Measurements from ENCODE around the gene SORBS2. TPM values are rescaled to one million over a fixed set of nuclear protein-coding genes. Genes with fewer than 3 reads are reported as not detected.

SORBS2 gene
- total and polyA plus RNA-seq, 2 experiments from 2014 or later = 0.32 to 1.5 TPM

DNA sequence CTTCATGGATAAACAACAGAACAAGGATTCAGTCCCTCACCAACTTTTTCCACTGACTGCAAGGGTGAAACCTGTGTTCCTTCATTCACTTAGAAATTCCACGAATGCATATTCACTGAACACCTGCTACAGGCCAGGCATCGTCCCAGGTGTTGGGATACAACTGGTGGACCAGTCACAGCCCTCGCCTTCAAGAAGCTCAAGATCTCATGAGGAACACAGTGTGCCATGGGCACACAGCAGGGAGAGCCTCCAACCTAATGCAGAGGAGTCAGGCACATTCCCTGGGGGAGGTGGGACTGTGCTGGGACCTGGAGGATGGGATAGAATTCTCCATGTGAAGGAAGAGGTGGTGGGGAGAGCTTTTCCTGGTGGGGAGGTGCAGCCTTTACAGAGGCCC, 169.1 kb downstream of the SORBS2 start:
- no peak overlapping the region for H2AFZ ChIP-seq
- no peak overlapping the region for H3K4me3 ChIP-seq
- no peak overlapping the region for H3K27ac ChIP-seq
- H3K4me2 ChIP-seq (ENCODE audit: unreplicated experiment) = no peak overlapping the region
- H3K36me3 ChIP-seq (ENCODE audit: low read depth) = no peaks in the 10 kb centered on the region
- H3K27me3 ChIP-seq (replicated peaks; ENCODE audit: insufficient read depth) = peaks cover 33% of the 10 kb centered on the region
- no peaks in the 10 kb centered on the region for H3F3A ChIP-seq (ENCODE audit: insufficient read depth)
- TF ChIP-seq EZH2 (IDR thresholded peaks at IDR 0.05; ENCODE audit: insufficient read depth, poor library complexity, severe bottlenecking) = no peak
- no peak for TF ChIP-seq EZH2phosphoT487 (IDR thresholded peaks at IDR 0.05; ENCODE audit: insufficient read depth, low read depth)
- H3K4me1 ChIP-seq (ENCODE audit: insufficient read depth) = 0 out of 2 replicates have a peak, but pooled peaks cover 4% of the 10 kb centered on the region
- H3K9ac ChIP-seq = no peak overlapping the region
- no peak for DNase-seq
- no peaks in the 10 kb centered on the region for H3K79me2 ChIP-seq (ENCODE audit: insufficient read depth)
- WGBS, 2 experiments (ENCODE audit: low coverage in 1 of 2, low lambda C conversion rate in 2 of 2, missing lambda C conversion rate in 2 of 2) = 18 to 32% methylated on average over 3 of the region's 3 CpGs
- H3K9me3 ChIP-seq (ENCODE audit: low read depth) = no peaks in the 10 kb centered on the region
- in situ Hi-C loops (cut with MboI) = loop anchor here (10.0 kb wide), 1 partner anchor 382 kb away; no protein-coding TSS in a partner anchor
- H4K20me1 ChIP-seq (ENCODE audit: insufficient read depth) = no peaks in the 10 kb centered on the region
- no peaks in the 10 kb centered on the region for H3K9me2 ChIP-seq (ENCODE audit: insufficient read depth)

DNA sequence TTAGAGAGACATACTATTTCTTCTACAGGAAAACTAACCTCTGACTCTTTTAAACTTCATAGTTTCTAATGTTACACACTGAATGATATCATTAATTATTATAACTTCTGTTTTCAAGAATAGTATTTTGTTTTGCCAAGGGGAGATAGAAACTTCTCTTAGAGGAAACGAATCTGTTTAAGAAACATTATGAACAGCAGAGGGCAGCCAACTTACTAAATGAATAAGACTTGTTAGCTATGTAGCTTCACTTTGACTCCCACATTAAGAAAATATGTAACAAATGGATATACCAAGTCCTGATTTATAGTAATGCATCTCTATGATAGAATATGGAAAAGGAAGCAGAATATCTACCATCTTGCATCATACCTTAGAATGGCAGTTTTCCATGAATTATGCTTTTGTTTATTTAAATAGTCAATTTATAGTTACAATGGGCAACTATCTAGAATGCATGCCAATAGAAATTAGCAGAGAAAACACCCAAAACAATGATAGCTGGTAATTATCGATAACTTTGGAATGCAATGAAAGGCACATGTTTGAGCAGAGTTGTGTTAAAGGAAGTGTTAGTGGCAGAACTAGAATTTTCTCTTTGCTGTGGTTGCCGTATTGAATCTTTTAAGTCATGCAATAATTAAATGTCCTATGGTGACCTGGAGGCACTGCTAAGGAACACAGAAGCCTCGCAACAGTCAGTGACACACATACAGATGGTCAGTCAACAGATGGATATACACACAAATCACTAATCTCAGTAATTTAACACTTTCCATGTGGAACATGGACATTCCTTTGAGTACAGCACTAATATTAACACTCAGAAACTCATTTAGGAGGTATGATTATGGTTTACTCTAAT, 171.0 kb downstream of the SORBS2 start:
- Histone ChIP-seq H3F3A (ENCODE audit: insufficient read depth) (no peaks in the 10 kb centered on the region), H3K27me3 (replicated peaks; ENCODE audit: insufficient read depth) (peaks cover 36% of the 10 kb centered on the region), H3K9ac (no peak overlapping the region), H3K9me2 (ENCODE audit: insufficient read depth) (no peaks in the 10 kb centered on the region), H2AFZ (no peak overlapping the region), H3K79me2 (ENCODE audit: insufficient read depth) (no peaks in the 10 kb centered on the region), H3K4me2 (ENCODE audit: unreplicated experiment) (no peak overlapping the region), H3K36me3 (ENCODE audit: low read depth) (no peaks in the 10 kb centered on the region), H3K4me1 (ENCODE audit: insufficient read depth) (0 out of 2 replicates have a peak, but pooled peaks cover 4% of the 10 kb centered on the region), H4K20me1 (ENCODE audit: insufficient read depth) (no peaks in the 10 kb centered on the region), H3K9me3 (ENCODE audit: low read depth) (no peaks in the 10 kb centered on the region), H3K27ac (no peak overlapping the region), H3K4me3 (no peak overlapping the region)
- WGBS, 2 experiments (ENCODE audit: low coverage in 1 of 2, low lambda C conversion rate in 2 of 2, missing lambda C conversion rate in 2 of 2) = 33 to 34% methylated on average over 4 of the region's 4 CpGs
- TF ChIP-seq EZH2phosphoT487 (IDR thresholded peaks at IDR 0.05; ENCODE audit: insufficient read depth, low read depth) (no peak), EZH2 (IDR thresholded peaks at IDR 0.05; ENCODE audit: insufficient read depth, poor library complexity, severe bottlenecking) (no peak)
- DNase-seq = peak; percentile 86
- in situ Hi-C loops (cut with MboI) = loop anchor here (10.0 kb wide), 1 partner anchor 384 kb away; no protein-coding TSS in a partner anchor

DNA sequence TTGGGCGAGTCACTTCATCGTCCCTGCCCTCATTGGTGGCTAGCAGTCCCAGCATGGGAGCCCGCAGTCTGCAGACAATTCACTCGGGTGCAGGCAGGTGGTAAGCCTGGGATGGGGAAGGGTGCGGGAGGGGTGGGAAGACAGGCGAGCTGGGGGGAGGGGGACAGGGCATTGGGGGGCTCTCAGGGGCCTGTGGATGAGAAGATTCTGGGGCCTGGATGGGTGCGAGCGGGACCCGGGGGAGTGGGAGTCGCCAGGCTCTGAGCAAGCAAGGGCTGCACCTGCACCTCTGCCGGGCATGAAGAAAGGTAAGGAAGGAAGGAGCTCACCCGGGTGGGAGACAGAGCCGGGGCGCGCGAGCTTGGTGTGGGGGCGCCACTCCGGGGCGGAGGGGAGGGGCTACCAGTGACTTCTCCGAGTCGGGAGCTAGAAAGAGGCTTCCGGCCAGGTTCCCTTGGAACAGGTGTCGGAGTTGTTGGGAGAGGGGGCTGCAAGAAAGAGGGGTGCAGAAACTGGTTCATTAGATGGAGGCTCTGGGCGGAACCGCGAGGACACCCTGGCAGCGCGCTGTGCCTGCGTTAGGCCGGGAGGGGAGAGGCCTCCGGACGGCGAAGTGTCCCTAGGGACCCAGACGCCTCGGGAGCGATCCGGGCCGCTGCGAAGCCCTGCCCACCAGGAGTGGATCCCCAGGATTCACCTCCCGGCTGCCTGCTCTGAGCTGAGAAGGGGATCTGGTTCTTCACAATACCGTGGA, 173.3 kb downstream of the SORBS2 start:
- Histone ChIP-seq H3K9me3 (ENCODE audit: low read depth) (no peaks in the 10 kb centered on the region), H4K20me1 (ENCODE audit: insufficient read depth) (no peaks in the 10 kb centered on the region), H3K4me1 (ENCODE audit: insufficient read depth) (0 out of 2 replicates have a peak, but pooled peaks cover 4% of the 10 kb centered on the region), H2AFZ (peak overlapping the region; percentile 31; the same call in 1 of the 2 replicates), H3K9me2 (ENCODE audit: insufficient read depth) (no peaks in the 10 kb centered on the region), H3F3A (ENCODE audit: insufficient read depth) (no peaks in the 10 kb centered on the region), H3K27me3 (replicated peaks; ENCODE audit: insufficient read depth) (peaks cover 30% of the 10 kb centered on the region), H3K9ac (no peak overlapping the region), H3K36me3 (ENCODE audit: low read depth) (no peaks in the 10 kb centered on the region), H3K4me3 (0 out of 2 replicates have a peak overlapping the region, but pooled peaks have one; percentile 23), H3K4me2 (ENCODE audit: unreplicated experiment) (peak overlapping the region; percentile 21), H3K79me2 (ENCODE audit: insufficient read depth) (no peaks in the 10 kb centered on the region), H3K27ac (no peak overlapping the region)
- WGBS, 2 experiments (ENCODE audit: low coverage in 1 of 2, low lambda C conversion rate in 2 of 2, missing lambda C conversion rate in 2 of 2) = 7% methylated on average over 30 to 41 of the region's 41 CpGs
- in situ Hi-C loops (cut with MboI) = no loop called here
- peak; percentile 29 for DNase-seq
- TF ChIP-seq EZH2phosphoT487 (IDR thresholded peaks at IDR 0.05; ENCODE audit: insufficient read depth, low read depth) (no peak), EZH2 (IDR thresholded peaks at IDR 0.05; ENCODE audit: insufficient read depth, poor library complexity, severe bottlenecking) (no peak)

DNA sequence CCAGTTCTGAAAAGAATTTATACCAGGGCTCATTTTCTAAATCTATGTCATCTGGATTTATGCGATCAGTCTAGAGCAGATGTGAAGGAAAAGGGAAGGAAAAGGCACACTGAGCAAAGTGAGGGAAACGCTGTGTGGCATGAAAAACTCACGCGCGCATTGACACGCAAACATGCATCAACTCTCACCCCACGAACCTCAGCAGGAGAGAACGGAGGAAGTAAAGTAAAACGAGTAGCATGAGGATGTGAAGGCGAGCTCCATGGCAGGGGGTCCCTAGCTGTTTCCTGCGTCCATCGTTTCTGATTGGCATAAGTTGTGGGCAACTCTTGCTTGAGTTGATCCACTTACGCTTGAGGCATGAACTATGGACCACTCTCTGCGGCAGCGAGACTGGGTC, 173.9 kb downstream of the SORBS2 start:
- Histone ChIP-seq H3K27me3 (replicated peaks; ENCODE audit: insufficient read depth) (peaks cover 30% of the 10 kb centered on the region), H3K9me2 (ENCODE audit: insufficient read depth) (no peaks in the 10 kb centered on the region), H3K36me3 (ENCODE audit: low read depth) (no peaks in the 10 kb centered on the region), H3F3A (ENCODE audit: insufficient read depth) (no peaks in the 10 kb centered on the region), H4K20me1 (ENCODE audit: insufficient read depth) (no peaks in the 10 kb centered on the region), H3K27ac (no peak overlapping the region), H3K4me2 (ENCODE audit: unreplicated experiment) (no peak overlapping the region), H2AFZ (no peak overlapping the region), H3K9me3 (ENCODE audit: low read depth) (no peaks in the 10 kb centered on the region), H3K4me1 (ENCODE audit: insufficient read depth) (0 out of 2 replicates have a peak, but pooled peaks cover 4% of the 10 kb centered on the region), H3K4me3 (no peak overlapping the region), H3K79me2 (ENCODE audit: insufficient read depth) (no peaks in the 10 kb centered on the region), H3K9ac (no peak overlapping the region)
- 46 to 52% methylated on average over 14 to 15 of the region's 15 CpGs for WGBS, 2 experiments (ENCODE audit: low coverage in 1 of 2, low lambda C conversion rate in 2 of 2, missing lambda C conversion rate in 2 of 2)
- no peak for DNase-seq
- no peak for TF ChIP-seq EZH2phosphoT487 (IDR thresholded peaks at IDR 0.05; ENCODE audit: insufficient read depth, low read depth)
- TF ChIP-seq EZH2 (IDR thresholded peaks at IDR 0.05; ENCODE audit: insufficient read depth, poor library complexity, severe bottlenecking) = no peak
- in situ Hi-C loops (cut with MboI) = no loop called here

Data from GM23248 (cell line).